Endothelial cell of umbilical vein (primary cell): ENCODE measurements around the gene AMZ1. TPM values are rescaled to one million over a fixed set of nuclear protein-coding genes. Genes with fewer than 3 reads are reported as not detected.

Experiments
- BruUV-seq: library from RNA; stranded (reverse); fragments of 400-500 nt; replicated peaks from 2 replicates; lab custom pipeline; 2021; lab: Mats Ljungman, UMichigan
- CTCF ChIA-PET: fragments of 300-600, 350-600 bp; sonication (Branson Sonifier 250); formaldehyde crosslinking; loops from one replicate; lab custom pipeline; 2021; ENCODE audit warnings: antibody characterized with exemption, inconsistent platforms; lab: Charles Lee
- POLR2A ChIA-PET: fragments of 300-600, 350-600 bp; sonication (Branson Sonifier 250); formaldehyde crosslinking; loops from one replicate; lab custom pipeline; 2021; ENCODE audit warnings: antibody characterized with exemption, inconsistent platforms; lab: Charles Lee
- DNase-seq: peaks from one replicate; pipeline ENCODE4 v3.0.0-alpha.2; 2011; ENCODE audit warnings: low read depth, low spot score
- FAIRE-seq: peaks from 2 replicates; lab custom pipeline; 2011; peaks lifted over from hg19 to GRCh38; lab: Jason Lieb, UNC
- H2AFZ ChIP-seq: 2 replicates; pipeline ENCODE4 v1.6.0; 2012; ENCODE audit warnings: low read depth, low read length, control low read depth, inconsistent platforms
- H3K27ac ChIP-seq: 2 replicates; pipeline ENCODE4 v1.5.1; 2011; ENCODE audit warnings: low read depth, mild to moderate bottlenecking, control low read depth, low read length, moderate library complexity; ENCODE audit not compliant: insufficient read depth
- H3K27me3 ChIP-seq, 2 experiments: 2 replicates each; pipeline versions ENCODE4 v1.6.0 to v1.6.1; 2011; ENCODE audit warnings: low read length in 2 of 2, mixed read lengths in 1 of 2; ENCODE audit not compliant: control insufficient read depth in 2 of 2, insufficient read depth in 2 of 2
- H3K36me3 ChIP-seq, 2 experiments: 2 replicates in 1 of 2; 3 replicates in 1 of 2; pipeline ENCODE4 v1.5.1; 2011; ENCODE audit warnings: low read length in 2 of 2, mild to moderate bottlenecking in 1 of 2, moderate library complexity in 1 of 2; ENCODE audit not compliant: control insufficient read depth in 2 of 2, insufficient read depth in 2 of 2; ENCODE audit errors: extremely low read depth in 1 of 2
- H3K4me1 ChIP-seq: 3 replicates; pipeline ENCODE4 v1.5.1; 2011; ENCODE audit warnings: mild to moderate bottlenecking, low read length; ENCODE audit not compliant: control insufficient read depth, insufficient read depth; ENCODE audit errors: extremely low read depth
- H3K4me2 ChIP-seq: 2 replicates; pipeline ENCODE4 v1.6.1; 2011; ENCODE audit warnings: low read length, control low read depth, mixed read lengths; ENCODE audit not compliant: insufficient read depth
- H3K4me3 ChIP-seq, 3 experiments: fragments of 200-600 bp in 1 of 3; sonication (generic), shearing (Covaris generic) in 1 of 3; replicated peaks in 1 of 3; 2 replicates each; pipeline ENCODE4 v1.5.1; 2011 to 2016; ENCODE audit warnings: control low read depth in 3 of 3, low read length in 3 of 3, mild to moderate bottlenecking in 2 of 3, inconsistent platforms in 1 of 3, low read depth in 1 of 3, moderate library complexity in 1 of 3; ENCODE audit not compliant: insufficient read depth in 1 of 3
- H3K79me2 ChIP-seq: 2 replicates; pipeline ENCODE4 v1.6.0; 2012; ENCODE audit warnings: low read length, inconsistent platforms; ENCODE audit not compliant: control insufficient read depth, insufficient read depth
- H3K9ac ChIP-seq: replicated peaks from 2 replicates; pipeline ENCODE3; 2011; ENCODE audit warnings: low read length, control low read depth; ENCODE audit not compliant: insufficient read depth; ENCODE audit errors: extremely low read depth
- H3K9me1 ChIP-seq: replicated peaks from 3 replicates; pipeline ENCODE4 v1.6.0; 2011; ENCODE audit warnings: mild to moderate bottlenecking, low read length; ENCODE audit not compliant: control insufficient read depth, insufficient read depth; ENCODE audit errors: extremely low read depth
- H3K9me3 ChIP-seq: replicated peaks from 2 replicates; pipeline ENCODE4 v1.5.1; 2012; ENCODE audit warnings: low read length, inconsistent platforms; ENCODE audit not compliant: control insufficient read depth, insufficient read depth
- H4K20me1 ChIP-seq: replicated peaks from 2 replicates; pipeline ENCODE3; 2011; ENCODE audit warnings: mild to moderate bottlenecking, low read length; ENCODE audit not compliant: control insufficient read depth, insufficient read depth; ENCODE audit errors: extremely low read depth
- EZH2 ChIP-seq: IDR thresholded peaks from 2 replicates; pipeline ENCODE4 v1.6.1; 2012; ENCODE audit warnings: borderline replicate concordance, low read depth, mild to moderate bottlenecking, moderate library complexity, low read length, inconsistent platforms; ENCODE audit not compliant: severe bottlenecking
- FOS ChIP-seq: IDR thresholded peaks from 2 replicates; pipeline ENCODE4 v1.6.1; 2011; ENCODE audit warnings: mild to moderate bottlenecking, low read length, moderate library complexity, borderline replicate concordance; ENCODE audit not compliant: insufficient read depth
- JUN ChIP-seq: IDR thresholded peaks from 2 replicates; pipeline ENCODE4 v1.6.1; 2011; ENCODE audit warnings: borderline replicate concordance, low read depth; ENCODE audit not compliant: insufficient read length, insufficient read depth
- POLR2A ChIP-seq: IDR thresholded peaks from 2 replicates; pipeline ENCODE4 v1.6.1; 2012; ENCODE audit warnings: low read depth, mild to moderate bottlenecking, control low read depth, low read length
- POLR2AphosphoS5 ChIP-seq: IDR thresholded peaks from 2 replicates; pipeline ENCODE4 v1.6.1; 2012; ENCODE audit warnings: low read depth, mild to moderate bottlenecking, control low read depth, low read length, moderate library complexity; ENCODE audit not compliant: insufficient read depth
- dilution Hi-C: fragments of 300-500 bp; cut with MboI; formaldehyde crosslinking; loops from one replicate; pipeline ENCODE4 v1.15.0; 2019; ENCODE audit warnings: low sequenced_read_pairs; ENCODE audit not compliant: extremely low pct_ligation_motif_present
- intact Hi-C: fragments of 100-400 bp; cut with micrococcal nuclease; formaldehyde crosslinking; loops from one replicate; pipeline ENCODE4 v1.10.0; 2022
- polyA plus RNA-seq, 4 experiments: library from polyadenylated mRNA; depleted of rRNA in 3 of 4; stranded (reverse) in 3 of 4; unstranded in 1 of 4; fragments of >200 nt; gene quantifications; 2 replicates each; pipeline versions ENCODE4 v1.2.1 to v1.2.3, GENCODE V29; 2011 to 2012; ENCODE audit warnings: missing spikeins in 1 of 4
- total RNA-seq: library from RNA; stranded (reverse); gene quantifications from 2 replicates; pipeline ENCODE4 v1.2.3, GENCODE V29; 2021
- TF ChIP-seq, protein P1 (sequence below): IDR thresholded peaks from 2 replicates; pipeline ENCODE4 v1.6.1; 2011; ENCODE audit not compliant: insufficient read depth, insufficient read length
- TF ChIP-seq, protein P2 (sequence below), 2 donors: IDR thresholded peaks; 1 replicate in 1 of 2; 2 replicates in 1 of 2; pipeline ENCODE4 v1.5.1; 2011; ENCODE audit warnings: low read length in 2 of 2, mild to moderate bottlenecking in 2 of 2, moderate library complexity in 2 of 2, control low read depth in 1 of 2, inconsistent platforms in 1 of 2, low read depth in 1 of 2; ENCODE audit not compliant: insufficient read depth in 1 of 2; ENCODE audit errors: extremely low read depth in 1 of 2

AMZ1 gene
- total and polyA plus RNA-seq, 2 donors (not counting 3 experiments of a cell fraction or from before 2014, with no cell fraction given) = not detected

DNA sequence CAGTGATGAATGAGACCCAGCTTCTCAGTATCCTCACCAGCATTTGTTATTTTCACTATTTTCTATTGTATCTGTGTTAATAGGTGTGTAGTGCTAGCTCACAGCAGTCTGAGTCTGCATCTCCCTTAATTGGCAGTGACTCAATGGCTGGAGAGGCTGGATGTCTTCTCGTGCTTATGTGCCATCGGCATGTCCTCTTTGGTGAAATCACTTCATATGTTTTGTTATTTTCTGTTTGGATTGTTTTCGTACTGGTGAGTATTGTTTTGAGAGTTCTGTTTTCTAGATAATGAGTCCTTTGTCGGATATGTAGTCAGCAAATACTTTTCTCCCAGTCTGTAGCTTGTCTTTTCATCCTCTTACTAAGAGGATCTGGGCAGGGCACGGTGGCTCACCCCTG is 66.1 kb downstream of the AMZ1 start:
- no peak for DNase-seq
- Histone ChIP-seq H3K9me3 (no peaks in the 10 kb centered on the region), H3K36me3 (no peaks in the 10 kb centered on the region), H3K4me3 (no peak overlapping the region), H3K27me3 (no peaks in the 10 kb centered on the region), H3K9ac (no peak overlapping the region), H3K27ac (no peak overlapping the region), H3K79me2 (peaks cover 9% of the 10 kb centered on the region), H3K9me1 (no peaks in the 10 kb centered on the region), H2AFZ (no peak overlapping the region), H4K20me1 (no peaks in the 10 kb centered on the region), H3K4me2 (no peak overlapping the region), H3K4me1 (peaks cover 21% of the 10 kb centered on the region)
- dilution Hi-C loops = no loop called here
- no TSS peak for BruUV-seq
- no peak for FAIRE-seq
- ChIA-PET CTCF (no interaction called here), POLR2A (no interaction called here)
- intact Hi-C loops = no loop called here
- TF ChIP-seq FOS = no peak
- TF ChIP-seq POLR2AphosphoS5 = no peak
- TF ChIP-seq, protein P1, sequence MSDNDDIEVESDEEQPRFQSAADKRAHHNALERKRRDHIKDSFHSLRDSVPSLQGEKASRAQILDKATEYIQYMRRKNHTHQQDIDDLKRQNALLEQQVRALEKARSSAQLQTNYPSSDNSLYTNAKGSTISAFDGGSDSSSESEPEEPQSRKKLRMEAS = no peak
- TF ChIP-seq POLR2A = no peak
- TF ChIP-seq, protein P2, sequence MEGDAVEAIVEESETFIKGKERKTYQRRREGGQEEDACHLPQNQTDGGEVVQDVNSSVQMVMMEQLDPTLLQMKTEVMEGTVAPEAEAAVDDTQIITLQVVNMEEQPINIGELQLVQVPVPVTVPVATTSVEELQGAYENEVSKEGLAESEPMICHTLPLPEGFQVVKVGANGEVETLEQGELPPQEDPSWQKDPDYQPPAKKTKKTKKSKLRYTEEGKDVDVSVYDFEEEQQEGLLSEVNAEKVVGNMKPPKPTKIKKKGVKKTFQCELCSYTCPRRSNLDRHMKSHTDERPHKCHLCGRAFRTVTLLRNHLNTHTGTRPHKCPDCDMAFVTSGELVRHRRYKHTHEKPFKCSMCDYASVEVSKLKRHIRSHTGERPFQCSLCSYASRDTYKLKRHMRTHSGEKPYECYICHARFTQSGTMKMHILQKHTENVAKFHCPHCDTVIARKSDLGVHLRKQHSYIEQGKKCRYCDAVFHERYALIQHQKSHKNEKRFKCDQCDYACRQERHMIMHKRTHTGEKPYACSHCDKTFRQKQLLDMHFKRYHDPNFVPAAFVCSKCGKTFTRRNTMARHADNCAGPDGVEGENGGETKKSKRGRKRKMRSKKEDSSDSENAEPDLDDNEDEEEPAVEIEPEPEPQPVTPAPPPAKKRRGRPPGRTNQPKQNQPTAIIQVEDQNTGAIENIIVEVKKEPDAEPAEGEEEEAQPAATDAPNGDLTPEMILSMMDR (IDR thresholded peaks at IDR 0.05; ENCODE audit: extremely low read depth in 1 of 2, insufficient read depth in 1 of 2, low read depth in 1 of 2, low read length in 2 of 2) = no peak
- TF ChIP-seq JUN = no peak
- TF ChIP-seq EZH2 = no peak
